Tibial nerve (tissue), 4 donors: ENCODE data around the gene SAMD14. TPM values are rescaled to one million over a fixed set of nuclear protein-coding genes. Genes with fewer than 3 reads are reported as not detected.

Source experiments
- DNase-seq, 2 donors: peaks; one replicate each; pipeline ENCODE4 v3.0.0-alpha.2; 2019; ENCODE audit warnings: low spot score in 2 of 2
- H3K27ac ChIP-seq, 4 donors: fragments of 200-600 bp; sonication (generic) in 3 of 4; one replicate each; pipeline ENCODE4 v1.5.1; 2017 to 2019; ENCODE audit warnings: mild to moderate bottlenecking in 1 of 4
- H3K27me3 ChIP-seq, 2 donors: fragments of 200-600 bp; sonication (generic) in 1 of 2; one replicate each; pipeline versions ENCODE4 v1.5.1 to v1.6.0; 2017 to 2019
- H3K36me3 ChIP-seq, 3 donors: fragments of 200-600 bp; sonication (generic); one replicate each; pipeline ENCODE4 v1.5.1; 2018 to 2019
- H3K4me1 ChIP-seq, 4 donors: fragments of 200-600 bp; sonication (generic) in 3 of 4; one replicate each; pipeline ENCODE4 v1.5.1; 2017 to 2019
- H3K4me3 ChIP-seq, 4 donors: fragments of 200-600 bp; sonication (generic) in 3 of 4; one replicate each; pipeline ENCODE4 v1.5.1; 2017 to 2019; ENCODE audit warnings: mild to moderate bottlenecking in 1 of 4, moderate library complexity in 1 of 4
- H3K9me3 ChIP-seq, 4 donors: fragments of 200-600 bp; sonication (generic) in 3 of 4; one replicate each; pipeline ENCODE4 v1.5.1; 2017 to 2019
- CTCF ChIP-seq, 5 experiments: fragments of 200-600 bp in 3 of 5; fragments of 450-650 bp in 2 of 5; sonication (generic) in 3 of 5; IDR thresholded peaks; one replicate each; pipeline ENCODE4 v1.5.1; 2016 to 2019; ENCODE audit warnings: antibody characterized with exemption in 5 of 5, mild to moderate bottlenecking in 3 of 5, moderate library complexity in 2 of 5
- EP300 ChIP-seq, 2 donors: sonication (generic); formaldehyde crosslinking; IDR thresholded peaks; one replicate each; pipeline ENCODE4 v1.6.1; 2017; ENCODE audit warnings: antibody characterized with exemption in 2 of 2, mild to moderate bottlenecking in 1 of 2
- POLR2A ChIP-seq, 2 donors: fragments of 450-650 bp; IDR thresholded peaks; one replicate each; pipeline ENCODE4 v1.6.1; 2017; ENCODE audit warnings: antibody characterized with exemption in 2 of 2, mild to moderate bottlenecking in 2 of 2, moderate library complexity in 2 of 2
- WGBS, 2 donors: methylation state at CpG; one replicate each; pipeline ENCODE4 v1.1.5; 2018; 5-methylcytosine and 5-hydroxymethylcytosine counted together
- total RNA-seq, 4 donors: library from RNA; depleted of rRNA; stranded (reverse); fragments of >200 nt; gene quantifications; one replicate each; pipeline ENCODE4 v1.1.0, GENCODE V29; 2016

The SAMD14 gene
- total RNA-seq, 4 donors from 2014 or later = 0.63 to 1.5 (median 1.1) TPM

- H3K4me3 ChIP-seq = no peak overlapping the region
- no peaks in the 10 kb centered on the region for H3K27me3 ChIP-seq
- H3K9me3 ChIP-seq = no peaks in the 10 kb centered on the region
- H3K4me1 ChIP-seq = peaks cover 0 to 30% (median 18%) of the 10 kb centered on the region in 4 donors
- no peak for TF ChIP-seq EP300 (IDR thresholded peaks at IDR 0.05)
- TF ChIP-seq CTCF (IDR thresholded peaks at IDR 0.05) = no peak
- TF ChIP-seq POLR2A (IDR thresholded peaks at IDR 0.05) = no peak
- 81 to 84% methylated on average over 7 of the region's 7 CpGs for WGBS, 2 donors
- H3K36me3 ChIP-seq = peaks cover 0 to 68% (median 0%) of the 10 kb centered on the region in 3 donors
- peak overlapping the region in 1 of 4 donors; percentile 11 for H3K27ac ChIP-seq
- DNase-seq = no peak
These were observed 20.8 kb downstream of the SAMD14 start for GRCh38 chr17:50109207-50109606.

- Histone ChIP-seq H3K36me3 (peaks cover 0 to 74% (median 0%) of the 10 kb centered on the region in 3 donors), H3K27ac (peak overlapping the region in 1 of 4 donors; percentile 4)
These were observed 21.4 kb downstream of the SAMD14 start for GRCh38 chr17:50108556-50108955.

GRCh38 chr17:50107790-50108414 lies 22.1 kb downstream of the SAMD14 start:
- no peak for DNase-seq
- H3K9me3 ChIP-seq = no peaks in the 10 kb centered on the region
- H3K4me3 ChIP-seq = no peak overlapping the region
- peak overlapping the region in 1 of 4 donors; percentile 4 for H3K27ac ChIP-seq
- peaks cover 0 to 74% (median 0%) of the 10 kb centered on the region in 3 donors for H3K36me3 ChIP-seq
- no peaks in the 10 kb centered on the region for H3K27me3 ChIP-seq
- peaks cover 0 to 39% (median 20%) of the 10 kb centered on the region in 4 donors for H3K4me1 ChIP-seq
- TF ChIP-seq EP300 (IDR thresholded peaks at IDR 0.05) = no peak
- TF ChIP-seq POLR2A (IDR thresholded peaks at IDR 0.05) = no peak
- TF ChIP-seq CTCF (IDR thresholded peaks at IDR 0.05) = no peak
- WGBS, 2 donors = 86 to 90% methylated on average over 9 to 10 of the region's 10 CpGs

More at GRCh38 chr17:50108556-50108955, 21.4 kb downstream of the SAMD14 start:
- no peak overlapping the region for H3K4me3 ChIP-seq
- no peak for DNase-seq
- H3K27me3 ChIP-seq = no peaks in the 10 kb centered on the region
- 76 to 81% methylated on average over 9 of the region's 9 CpGs for WGBS, 2 donors
- H3K4me1 ChIP-seq = peaks cover 0 to 36% (median 18%) of the 10 kb centered on the region in 4 donors
- H3K9me3 ChIP-seq = no peaks in the 10 kb centered on the region
- TF ChIP-seq POLR2A (IDR thresholded peaks at IDR 0.05) (no peak), EP300 (IDR thresholded peaks at IDR 0.05) (no peak), CTCF (IDR thresholded peaks at IDR 0.05) (no peak)

- WGBS, 2 donors = 59 to 62% methylated on average over 12 to 13 of the region's 13 CpGs
- H3K27ac ChIP-seq = no peak overlapping the region
- no peaks in the 10 kb centered on the region for H3K27me3 ChIP-seq
- H3K4me1 ChIP-seq = peaks cover 0 to 39% (median 19%) of the 10 kb centered on the region in 4 donors
- DNase-seq = no peak
- H3K4me3 ChIP-seq = no peak overlapping the region
- no peaks in the 10 kb centered on the region for H3K9me3 ChIP-seq
- TF ChIP-seq POLR2A (IDR thresholded peaks at IDR 0.05) (no peak), CTCF (IDR thresholded peaks at IDR 0.05) (no peak), EP300 (IDR thresholded peaks at IDR 0.05) (no peak)
- H3K36me3 ChIP-seq = peaks cover 0 to 74% (median 0%) of the 10 kb centered on the region in 3 donors
These were observed 23.4 kb downstream of the SAMD14 start for GRCh38 chr17:50106393-50107131.

GRCh38 chr17:50105811-50106210 lies 24.1 kb downstream of the SAMD14 start:
- H3K27ac ChIP-seq = no peak overlapping the region
- no peak for DNase-seq
- WGBS, 2 donors = 79 to 83% methylated on average over 21 of the region's 21 CpGs
- H3K36me3 ChIP-seq = peaks cover 0 to 69% (median 0%) of the 10 kb centered on the region in 3 donors
- H3K4me3 ChIP-seq = no peak overlapping the region
- no peaks in the 10 kb centered on the region for H3K27me3 ChIP-seq
- TF ChIP-seq EP300 (IDR thresholded peaks at IDR 0.05) (no peak), CTCF (IDR thresholded peaks at IDR 0.05) (no peak), POLR2A (IDR thresholded peaks at IDR 0.05) (no peak)
- H3K9me3 ChIP-seq = no peaks in the 10 kb centered on the region
- H3K4me1 ChIP-seq = peaks cover 0 to 40% (median 24%) of the 10 kb centered on the region in 4 donors
